Muscle of leg (tissue), 11 donors: Measurements from ENCODE around the gene ZNF555. TPM values are rescaled to one million over a fixed set of nuclear protein-coding genes. Genes with fewer than 3 reads are reported as not detected.

Source experiments
- DNase-seq: peaks from one replicate; pipeline ENCODE4 v3.0.0; 2013
- H3K27ac ChIP-seq: one replicate; pipeline ENCODE4 v1.5.1; 2013; ENCODE audit warnings: mild to moderate bottlenecking, low read length, control low read depth
- H3K27me3 ChIP-seq: one replicate; pipeline ENCODE4 v1.6.1; 2013; ENCODE audit warnings: low read length; ENCODE audit not compliant: control insufficient read depth, insufficient read depth
- H3K36me3 ChIP-seq: one replicate; pipeline ENCODE4 v1.6.1; 2013; ENCODE audit warnings: low read length; ENCODE audit not compliant: control insufficient read depth, insufficient read depth
- H3K4me1 ChIP-seq: one replicate; pipeline ENCODE4 v1.6.1; 2013; ENCODE audit warnings: low read length; ENCODE audit not compliant: control insufficient read depth, insufficient read depth
- H3K4me3 ChIP-seq: one replicate; pipeline ENCODE4 v1.5.1; 2013; ENCODE audit warnings: low read length, control low read depth
- H3K9me3 ChIP-seq: replicated peaks from 2 replicates; pipeline ENCODE4 v1.6.1; 2013; ENCODE audit warnings: low read depth, low read length; ENCODE audit not compliant: control insufficient read depth
- WGBS: methylation state at CpG from one replicate; pipeline ENCODE4 v1.1.5; 2013; ENCODE audit warnings: missing lambda C conversion rate; ENCODE audit not compliant: insufficient coverage; 5-methylcytosine and 5-hydroxymethylcytosine counted together
- polyA plus RNA-seq, 8 donors: library from polyadenylated mRNA; unstranded; fragments of 120-200 nt; gene quantifications; one replicate each; pipeline versions ENCODE4 v1.2.1 to v1.2.3, GENCODE V29; 2013; ENCODE audit warnings: inconsistent platforms in 1 of 8, low replicate concordance in 1 of 8; ENCODE audit not compliant: insufficient read length in 8 of 8, insufficient read depth in 1 of 8
- total RNA-seq: library from RNA; stranded (reverse); fragments of 120-200 nt; gene quantifications from one replicate; pipeline ENCODE4 v1.2.4, GENCODE V29; 2013

The ZNF555 gene
- total and polyA plus RNA-seq, 9 donors = 7.4 to 16.6 (median 11.8) TPM

DNA sequence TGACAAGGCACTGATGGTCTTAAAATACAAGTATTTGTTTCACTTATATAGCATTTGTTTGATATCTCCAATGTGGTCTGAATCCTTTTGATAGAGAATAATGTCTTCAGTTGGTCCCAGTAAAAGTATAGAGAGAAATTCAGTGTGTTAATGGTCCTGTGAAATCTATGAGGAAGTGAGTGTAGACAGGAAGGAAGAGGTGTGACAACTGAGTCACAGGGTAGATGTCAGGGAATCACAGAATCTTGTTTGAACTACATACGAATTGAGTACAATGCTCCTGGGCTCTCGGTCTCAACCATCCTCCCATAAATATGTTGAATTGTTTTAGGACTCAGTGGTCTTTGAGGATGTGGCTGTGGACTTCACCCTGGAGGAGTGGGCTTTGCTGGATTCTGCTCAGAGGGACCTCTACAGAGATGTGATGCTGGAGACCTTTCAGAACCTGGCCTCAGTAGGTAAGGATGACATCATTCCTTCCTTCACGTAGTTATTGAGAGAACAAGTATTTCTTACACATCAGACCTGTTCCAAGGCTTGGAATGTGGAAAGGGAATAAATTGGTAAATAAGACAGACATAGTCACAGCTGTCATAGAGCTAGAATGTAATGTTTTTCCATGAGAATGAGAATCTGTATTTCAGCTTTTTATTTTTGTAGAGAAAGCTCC is 9.1 kb downstream of the ZNF555 start:
- H3K4me3 ChIP-seq = no peak overlapping the region
- WGBS = no CpG with 5 or more reads among the region's 3 CpGs
- H3K9me3 ChIP-seq = peaks cover 51% of the 10 kb centered on the region
- no peak for DNase-seq
- no peaks in the 10 kb centered on the region for H3K27me3 ChIP-seq
- peaks cover 45% of the 10 kb centered on the region for H3K36me3 ChIP-seq
- peak overlapping the region; percentile 89 for H3K27ac ChIP-seq
- peaks cover 37% of the 10 kb centered on the region for H3K4me1 ChIP-seq

DNA sequence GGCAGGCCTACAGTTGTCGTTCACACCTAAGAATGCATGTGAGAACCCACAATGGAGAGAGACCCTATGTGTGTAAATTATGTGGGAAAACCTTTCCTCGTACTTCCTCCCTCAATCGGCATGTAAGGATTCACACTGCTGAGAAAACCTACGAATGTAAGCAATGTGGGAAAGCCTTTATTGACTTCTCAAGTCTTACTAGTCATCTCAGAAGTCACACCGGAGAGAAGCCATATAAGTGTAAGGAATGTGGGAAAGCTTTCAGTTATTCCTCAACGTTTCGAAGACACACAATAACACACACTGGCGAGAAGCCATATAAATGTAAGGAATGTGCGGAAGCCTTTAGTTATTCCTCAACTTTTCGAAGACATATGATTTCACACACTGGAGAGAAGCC is 11.3 kb downstream of the ZNF555 start:
- peaks cover 67% of the 10 kb centered on the region for H3K9me3 ChIP-seq
- no CpG with 5 or more reads among the region's 10 CpGs for WGBS
- H3K36me3 ChIP-seq = peaks cover 49% of the 10 kb centered on the region
- peaks cover 23% of the 10 kb centered on the region for H3K4me1 ChIP-seq
- no peak overlapping the region for H3K4me3 ChIP-seq
- H3K27me3 ChIP-seq = no peaks in the 10 kb centered on the region
- no peak for DNase-seq
- no peak overlapping the region for H3K27ac ChIP-seq

DNA sequence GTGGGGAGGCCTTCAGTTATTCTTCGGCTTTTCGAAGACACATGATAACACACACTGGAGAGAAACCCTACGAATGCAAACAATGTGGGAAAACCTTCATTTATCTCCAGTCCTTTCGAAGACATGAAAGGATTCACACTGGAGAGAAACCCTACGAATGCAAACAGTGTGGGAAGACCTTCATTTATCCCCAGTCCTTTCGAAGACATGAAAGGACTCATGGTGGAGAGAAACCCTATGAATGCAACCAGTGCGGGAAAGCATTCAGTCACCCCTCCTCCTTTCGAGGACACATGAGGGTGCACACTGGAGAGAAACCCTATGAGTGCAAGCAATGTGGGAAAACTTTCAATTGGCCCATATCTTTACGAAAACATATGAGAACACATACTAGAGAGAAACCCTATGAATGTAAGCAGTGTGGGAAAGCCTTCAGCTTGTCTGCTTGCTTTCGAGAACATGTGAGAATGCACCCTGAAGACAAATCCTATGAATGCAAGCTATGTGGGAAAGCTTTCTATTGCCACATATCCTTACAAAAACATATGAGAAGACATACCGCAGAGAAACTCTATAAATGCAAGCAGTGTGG is 11.8 kb downstream of the ZNF555 start:
- peaks cover 72% of the 10 kb centered on the region for H3K9me3 ChIP-seq
- peaks cover 49% of the 10 kb centered on the region for H3K36me3 ChIP-seq
- H3K27ac ChIP-seq = no peak overlapping the region
- WGBS = 98% methylated on average over 7 of the region's 11 CpGs
- peaks cover 20% of the 10 kb centered on the region for H3K4me1 ChIP-seq
- H3K27me3 ChIP-seq = no peaks in the 10 kb centered on the region
- H3K4me3 ChIP-seq = no peak overlapping the region
- DNase-seq = no peak

DNA sequence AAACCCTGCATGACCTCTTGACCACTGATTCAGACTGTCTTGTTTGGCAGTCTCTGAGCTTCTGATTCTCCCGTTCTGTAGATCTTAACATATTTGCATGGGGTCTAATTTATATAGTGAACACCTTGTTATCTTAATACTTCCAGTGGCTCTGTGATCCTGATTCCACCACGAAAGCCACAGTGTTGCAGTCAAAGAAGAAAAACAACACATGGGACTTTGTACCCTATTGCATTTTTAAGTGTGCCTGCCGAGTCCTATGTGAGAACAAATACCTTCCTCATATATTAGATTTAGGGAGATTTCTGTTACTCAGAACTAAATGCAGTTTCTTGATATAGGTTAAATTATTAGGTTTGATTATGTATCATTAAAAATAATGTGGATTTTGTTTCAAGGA is 13.6 kb downstream of the ZNF555 start:
- Histone ChIP-seq H3K36me3 (peaks cover 49% of the 10 kb centered on the region), H3K4me1 (peaks cover 6% of the 10 kb centered on the region), H3K27ac (no peak overlapping the region), H3K27me3 (no peaks in the 10 kb centered on the region), H3K9me3 (peaks cover 84% of the 10 kb centered on the region), H3K4me3 (no peak overlapping the region)
- no CpG with 5 or more reads among the region's 3 CpGs for WGBS
- no peak for DNase-seq

DNA sequence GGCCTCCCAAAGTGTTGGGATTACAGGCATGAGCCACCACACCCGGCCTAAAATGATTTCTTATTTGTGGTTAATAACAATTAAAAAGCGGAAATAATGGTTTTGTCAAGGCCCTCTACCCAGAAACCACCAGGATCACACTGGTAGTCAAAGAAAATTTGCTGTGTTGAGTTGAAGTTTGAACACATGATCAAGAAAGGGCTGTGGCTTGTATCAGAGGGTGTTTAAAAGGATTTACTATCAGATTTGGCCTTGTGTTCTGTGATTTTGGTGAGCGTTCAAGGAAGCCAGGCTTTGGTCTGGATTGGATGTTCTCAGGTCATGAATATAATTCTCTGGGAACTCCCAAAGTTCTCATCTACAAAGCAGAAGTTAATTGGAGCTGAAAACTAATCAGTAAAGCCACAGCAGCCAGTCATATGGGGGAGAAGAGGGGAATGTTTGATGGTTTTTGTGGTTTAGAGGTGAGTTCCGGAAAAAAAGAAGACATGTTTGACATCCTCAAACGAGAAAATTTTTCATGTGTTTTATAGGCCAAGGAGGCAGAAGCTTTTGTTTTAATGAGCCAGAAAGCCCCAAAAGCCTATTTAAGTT is 15.3 kb downstream of the ZNF555 start:
- H3K9me3 ChIP-seq = peaks cover 71% of the 10 kb centered on the region
- peaks cover 37% of the 10 kb centered on the region for H3K36me3 ChIP-seq
- no peaks in the 10 kb centered on the region for H3K27me3 ChIP-seq
- DNase-seq = no peak
- no peak overlapping the region for H3K4me3 ChIP-seq
- WGBS = 80% methylated on average over 1 of the region's 5 CpGs
- no peaks in the 10 kb centered on the region for H3K4me1 ChIP-seq
- H3K27ac ChIP-seq = no peak overlapping the region

DNA sequence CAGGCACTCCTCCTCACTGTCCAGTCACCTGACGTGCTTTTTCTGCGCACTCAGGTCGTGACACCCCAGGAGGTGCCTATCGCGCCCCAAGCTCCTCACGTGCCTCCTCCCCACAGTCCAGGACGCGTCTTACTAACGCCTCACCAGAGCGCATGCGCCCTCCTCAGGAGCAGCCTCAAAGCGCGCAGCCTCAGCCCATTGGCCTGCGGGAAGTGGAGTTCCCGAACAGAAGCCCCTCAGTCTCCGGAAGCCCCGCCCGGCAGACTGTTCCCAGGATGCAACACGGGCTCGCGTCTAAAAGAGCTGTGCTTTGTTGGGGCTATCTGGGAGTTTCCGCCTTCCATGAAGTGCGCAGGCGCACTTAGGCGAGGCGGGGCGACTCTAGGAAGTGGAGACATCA is 17.6 kb downstream of the ZNF555 start:
- H3K27me3 ChIP-seq = no peaks in the 10 kb centered on the region
- DNase-seq = no peak
- H3K9me3 ChIP-seq = peaks cover 50% of the 10 kb centered on the region
- peaks cover 13% of the 10 kb centered on the region for H3K4me1 ChIP-seq
- WGBS = 71% methylated on average over 27 of the region's 27 CpGs
- peaks cover 15% of the 10 kb centered on the region for H3K36me3 ChIP-seq
- no peak overlapping the region for H3K27ac ChIP-seq
- no peak overlapping the region for H3K4me3 ChIP-seq

DNA sequence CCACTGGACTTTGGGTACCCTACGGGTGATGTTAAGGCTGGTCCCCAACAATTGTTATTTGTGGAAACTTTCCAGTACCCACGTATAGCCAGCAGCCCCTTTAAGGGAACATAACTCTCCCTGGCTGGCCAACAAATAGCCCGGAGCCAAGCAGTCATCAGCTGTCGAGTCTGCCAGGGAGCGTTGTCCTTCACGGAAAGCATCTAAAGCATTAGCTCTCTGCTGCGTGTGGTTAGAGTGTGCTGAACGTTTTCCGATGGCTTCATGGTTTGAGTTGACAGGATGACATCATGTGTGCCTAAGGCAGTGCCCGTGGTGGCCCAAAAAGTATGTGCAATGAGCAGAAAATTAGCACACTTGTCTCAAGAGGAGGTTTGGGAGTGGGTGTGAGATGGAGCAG is 22.5 kb downstream of the ZNF555 start:
- H3K36me3 ChIP-seq = no peaks in the 10 kb centered on the region
- DNase-seq = peak; percentile 76
- no peak overlapping the region for H3K4me3 ChIP-seq
- H3K27me3 ChIP-seq = no peaks in the 10 kb centered on the region
- peak overlapping the region; percentile 91 for H3K27ac ChIP-seq
- 58% methylated on average over 9 of the region's 10 CpGs for WGBS
- peaks cover 39% of the 10 kb centered on the region for H3K4me1 ChIP-seq
- H3K9me3 ChIP-seq = peaks cover 9% of the 10 kb centered on the region

DNA sequence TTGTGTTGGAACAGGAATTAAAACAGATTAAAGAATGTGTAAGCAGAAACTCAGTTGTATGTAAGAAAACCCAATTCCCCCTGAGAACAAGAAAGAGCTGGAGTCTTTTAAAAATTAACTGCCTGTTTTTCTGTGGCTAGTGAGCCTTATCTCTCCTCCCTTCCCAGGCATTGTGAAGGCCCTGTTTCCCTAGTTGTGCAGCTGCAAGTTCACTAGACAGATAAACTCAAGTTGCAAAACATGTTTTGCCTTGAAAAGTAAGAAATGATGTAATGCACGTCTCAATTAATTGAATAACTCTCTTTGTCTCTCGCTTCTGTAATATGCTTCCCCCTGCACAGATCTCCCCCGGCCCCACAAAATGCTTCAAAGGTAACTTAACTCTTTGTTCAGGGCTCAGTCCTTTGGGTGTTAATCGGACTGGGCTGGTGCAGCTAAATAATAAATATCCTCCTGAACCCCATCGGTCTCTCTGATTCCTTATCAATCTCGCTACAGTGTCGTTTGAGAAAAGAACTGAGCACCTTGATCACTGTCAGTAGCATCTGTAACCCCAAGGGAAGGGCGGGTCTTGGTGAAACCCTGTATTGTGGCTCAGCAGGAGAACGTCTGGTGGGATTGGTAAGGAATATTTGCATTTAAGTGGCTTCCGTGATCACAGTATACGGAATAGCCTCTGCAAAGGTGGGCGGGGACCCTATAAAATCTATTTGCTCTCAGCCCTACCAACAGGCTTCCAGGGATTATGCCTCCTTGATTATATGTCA is 24.2 kb downstream of the ZNF555 start:
- Histone ChIP-seq H3K4me3 (no peak overlapping the region), H3K9me3 (peaks cover 10% of the 10 kb centered on the region), H3K4me1 (peaks cover 39% of the 10 kb centered on the region), H3K36me3 (peaks cover 11% of the 10 kb centered on the region), H3K27me3 (no peaks in the 10 kb centered on the region), H3K27ac (no peak overlapping the region)
- WGBS = 60% methylated on average over 7 of the region's 12 CpGs
- DNase-seq = no peak

DNA sequence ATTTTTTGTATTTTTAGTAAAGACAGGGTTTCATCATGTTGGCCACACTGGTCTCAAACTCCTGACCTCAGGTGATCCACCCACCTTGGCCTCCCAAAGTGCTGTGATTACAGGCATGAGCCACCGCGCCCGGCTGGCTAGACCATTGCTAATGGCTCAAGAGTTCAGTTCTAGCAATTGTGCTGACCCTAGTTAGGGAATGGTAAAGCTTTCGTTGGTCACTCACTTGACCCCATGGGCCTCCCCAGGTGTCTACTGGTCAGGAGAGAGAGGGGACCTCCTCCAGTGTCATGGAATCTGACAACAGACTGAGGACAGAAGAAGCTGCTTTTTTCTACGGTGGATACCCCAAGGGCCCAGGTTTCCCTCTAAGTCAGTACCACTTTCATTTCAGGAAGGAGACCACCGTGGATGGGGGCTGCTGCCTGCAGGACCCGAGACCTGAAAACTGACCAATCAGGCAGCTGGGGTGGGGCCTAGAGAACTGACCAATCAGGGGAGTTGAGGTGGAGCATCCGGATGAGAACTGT is 25.3 kb downstream of the ZNF555 start:
- Histone ChIP-seq H3K9me3 (peaks cover 16% of the 10 kb centered on the region), H3K36me3 (peaks cover 11% of the 10 kb centered on the region), H3K4me3 (peak overlapping the region; percentile 81), H3K27me3 (no peaks in the 10 kb centered on the region), H3K4me1 (peaks cover 39% of the 10 kb centered on the region), H3K27ac (peak overlapping the region; percentile 94)
- WGBS = 87% methylated on average over 5 of the region's 8 CpGs
- DNase-seq = no peak
